DMS79 treated with DMSO at 0.1 percent for 48 hours (cell line): ENCODE data around the gene CA11.
A peak's percentile ranks its signal among the peaks of the same experiment; 100 is the strongest.
"Not testable (repeated sequence)": the region's sequence is repeated elsewhere in the genome, so short reads cannot be mapped to it uniquely, and the experiment has no call there.

Experiments used
- DNase-seq: peaks from one replicate; lab custom pipeline; 2025; lab: John Stamatoyannopoulos, UW

Gene CA11

GRCh38 chr19:48641850-48642249 is 4.1 kb downstream of the CA11 start:
- no peak for DNase-seq

DNA sequence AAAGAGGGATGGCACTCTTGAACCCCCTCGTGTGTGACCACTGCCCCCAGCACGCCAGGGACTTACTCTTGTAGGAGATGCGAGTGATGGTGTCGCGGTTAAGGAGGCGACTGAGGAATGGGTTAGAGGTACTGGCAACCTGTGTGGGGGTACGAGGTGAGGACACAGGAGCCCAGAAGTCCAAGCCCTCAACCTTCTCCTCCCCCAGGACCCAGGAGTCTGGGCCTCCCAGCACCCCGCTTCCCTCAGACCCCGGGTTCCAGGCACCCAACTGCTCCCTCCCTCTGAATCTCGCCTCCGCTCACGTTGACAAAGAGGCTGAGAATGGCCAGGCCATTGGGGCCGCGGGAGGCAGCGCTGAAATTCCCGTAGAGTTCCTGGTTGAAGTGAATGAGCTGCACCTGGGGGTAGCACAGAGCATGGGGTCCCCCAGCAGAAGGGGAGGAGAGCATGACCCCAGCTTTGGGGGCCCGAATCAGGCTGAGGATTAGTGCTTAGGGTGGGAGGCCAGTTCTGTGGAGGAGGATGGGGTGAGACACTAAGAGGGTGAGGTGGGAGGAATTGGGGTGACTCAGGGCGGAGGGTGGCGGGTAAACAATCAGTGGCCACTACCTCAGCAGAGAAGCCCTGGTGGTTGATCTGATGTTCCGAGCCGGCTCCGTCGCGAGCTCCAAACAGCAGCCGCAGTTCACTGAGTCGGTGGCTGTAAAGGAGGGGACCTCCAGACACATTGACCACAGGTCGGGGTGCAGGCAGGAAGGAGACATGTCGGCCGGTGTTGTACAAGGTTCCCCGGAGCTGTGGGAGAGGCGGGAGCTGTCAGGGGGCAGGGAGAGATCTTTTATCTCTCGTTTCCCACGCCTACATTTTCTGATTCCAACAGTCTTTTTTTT is 6.3 kb downstream of the CA11 start:
- no peak for DNase-seq

- DNase-seq: no peak
These were observed 7.1 kb downstream of the CA11 start for GRCh38 chr19:48638831-48639381.

DNA sequence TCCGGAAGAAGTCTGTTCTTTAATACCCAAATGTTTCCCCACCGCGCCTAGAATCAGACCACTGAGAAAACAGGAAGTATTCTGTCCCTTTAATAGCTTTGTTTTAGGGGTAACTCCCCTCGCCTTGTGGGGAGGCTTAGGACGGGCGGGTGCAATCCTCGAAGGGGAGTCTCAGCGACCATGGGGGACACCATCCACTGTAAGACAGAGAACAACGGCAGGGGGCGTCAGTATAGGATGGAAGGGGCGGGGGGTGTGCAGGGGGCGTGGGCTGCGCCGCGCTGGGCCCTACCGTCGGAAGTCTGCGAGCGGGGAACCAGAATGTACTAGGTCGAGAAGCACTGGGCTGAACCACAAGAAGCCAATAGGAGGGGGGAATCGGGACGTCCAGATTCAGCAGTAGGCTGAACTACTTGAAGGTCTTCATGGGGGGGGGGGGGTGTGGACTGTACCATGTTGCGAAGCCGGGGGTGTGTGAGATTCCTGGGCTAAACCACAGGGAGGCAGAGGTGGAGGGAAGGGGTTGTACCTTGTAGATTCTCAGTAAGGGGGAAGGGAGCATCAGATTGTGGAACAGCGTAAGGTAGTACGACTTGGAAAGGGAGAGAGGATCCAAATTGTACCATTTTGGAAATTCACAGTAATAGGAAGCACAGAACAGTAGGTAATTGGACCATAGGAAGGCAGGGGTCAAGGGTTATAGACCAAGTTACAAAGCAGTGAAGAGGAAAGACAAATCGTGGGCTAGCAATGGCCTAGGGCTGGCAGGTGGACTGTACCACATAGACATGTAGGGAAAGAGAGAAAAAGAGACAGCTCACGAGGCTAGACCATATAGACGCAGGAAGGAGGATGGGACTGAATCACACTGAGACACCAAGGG is 7.8 kb downstream of the CA11 start:
- peak; percentile 79 for DNase-seq

GRCh38 chr19:48637449-48637947 is 8.5 kb downstream of the CA11 start:
- DNase-seq: peak; percentile 97

- DNase-seq: no peak
These were observed 9.0 kb downstream of the CA11 start, which contains the start of gene DBP for GRCh38 chr19:48636859-48637448. Gene DBP (minus strand): TSS chr19:48637379. CDS start chr19:48636994, 385 bp downstream.

DNA sequence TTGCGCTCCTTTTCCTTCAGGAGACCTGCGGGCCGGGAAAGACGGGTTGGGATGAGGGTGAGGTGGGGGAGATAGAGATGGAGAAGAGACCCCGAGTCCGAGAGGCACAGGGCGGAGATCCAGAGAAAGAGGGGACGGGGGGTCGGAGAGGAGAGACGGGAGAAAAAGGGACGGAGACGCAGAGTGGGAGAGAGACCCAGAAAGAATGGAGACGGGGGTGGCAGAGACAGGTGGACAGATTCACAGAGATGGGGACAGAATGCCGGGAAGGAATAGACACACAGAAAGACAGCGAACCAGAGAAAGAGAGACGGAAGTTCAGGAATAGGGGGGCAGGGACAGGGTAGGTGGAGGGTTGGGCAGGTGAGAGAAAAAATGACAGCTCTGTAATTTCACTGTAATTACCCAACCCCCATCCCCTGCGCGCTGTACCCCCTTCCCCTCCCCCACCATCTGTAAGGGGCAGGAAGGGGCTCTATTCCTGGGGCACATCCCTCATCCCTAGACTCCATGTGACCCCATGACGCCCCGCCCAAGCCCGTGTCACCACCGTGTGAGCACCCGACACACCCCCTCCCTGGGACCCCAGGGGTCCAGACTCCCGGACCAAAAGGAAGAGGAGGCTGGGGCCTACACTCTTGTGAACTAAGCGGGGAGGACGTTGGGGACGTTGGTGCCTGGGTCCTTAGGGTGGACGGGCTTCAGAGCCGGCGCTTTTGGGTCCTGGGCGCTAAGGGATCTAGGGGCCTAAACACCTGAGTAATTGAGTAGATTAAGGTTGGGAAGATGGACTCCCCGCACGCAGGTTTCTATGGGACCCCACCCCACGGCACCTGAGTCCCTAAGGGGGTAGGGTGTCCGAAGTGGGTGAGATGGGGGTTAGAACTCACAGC is 9.8 kb downstream of the CA11 start:
- DNase-seq: no peak

DNA sequence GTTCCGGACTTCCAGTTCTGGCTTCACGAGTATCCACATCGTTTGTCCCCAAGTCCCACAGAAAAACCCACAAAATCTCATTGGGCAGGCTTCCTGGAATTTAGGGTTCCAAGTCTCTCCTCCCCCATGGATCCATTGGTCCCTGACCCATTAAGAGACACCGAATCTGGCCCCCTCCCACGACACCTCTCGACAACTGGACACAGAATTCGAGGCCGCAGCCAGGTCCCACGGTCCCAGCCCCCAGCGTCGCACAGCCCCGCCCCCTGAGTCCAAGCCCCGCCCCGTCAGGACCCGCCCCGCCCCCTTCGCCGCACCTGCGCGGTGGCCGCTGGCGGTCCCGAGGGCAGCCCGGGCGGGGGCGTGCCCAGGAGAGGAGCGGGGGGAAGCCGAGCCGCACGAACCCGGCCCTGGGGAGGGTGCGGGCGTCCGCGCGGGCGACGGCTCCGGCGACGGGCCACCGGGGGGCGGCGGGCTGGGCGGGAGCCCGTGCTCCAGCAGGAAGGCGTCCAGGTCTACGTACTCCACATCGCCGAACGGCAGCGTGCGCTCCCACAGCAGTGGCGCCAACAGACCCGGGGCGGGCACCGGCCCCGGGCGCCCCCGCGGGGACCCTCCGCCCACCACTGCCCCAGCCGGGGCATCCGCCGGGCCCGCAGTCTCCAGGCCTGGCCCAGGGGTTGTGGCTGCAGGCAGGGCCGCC is 10.6 kb downstream of the CA11 start:
- DNase-seq: peak; percentile 54

DNA sequence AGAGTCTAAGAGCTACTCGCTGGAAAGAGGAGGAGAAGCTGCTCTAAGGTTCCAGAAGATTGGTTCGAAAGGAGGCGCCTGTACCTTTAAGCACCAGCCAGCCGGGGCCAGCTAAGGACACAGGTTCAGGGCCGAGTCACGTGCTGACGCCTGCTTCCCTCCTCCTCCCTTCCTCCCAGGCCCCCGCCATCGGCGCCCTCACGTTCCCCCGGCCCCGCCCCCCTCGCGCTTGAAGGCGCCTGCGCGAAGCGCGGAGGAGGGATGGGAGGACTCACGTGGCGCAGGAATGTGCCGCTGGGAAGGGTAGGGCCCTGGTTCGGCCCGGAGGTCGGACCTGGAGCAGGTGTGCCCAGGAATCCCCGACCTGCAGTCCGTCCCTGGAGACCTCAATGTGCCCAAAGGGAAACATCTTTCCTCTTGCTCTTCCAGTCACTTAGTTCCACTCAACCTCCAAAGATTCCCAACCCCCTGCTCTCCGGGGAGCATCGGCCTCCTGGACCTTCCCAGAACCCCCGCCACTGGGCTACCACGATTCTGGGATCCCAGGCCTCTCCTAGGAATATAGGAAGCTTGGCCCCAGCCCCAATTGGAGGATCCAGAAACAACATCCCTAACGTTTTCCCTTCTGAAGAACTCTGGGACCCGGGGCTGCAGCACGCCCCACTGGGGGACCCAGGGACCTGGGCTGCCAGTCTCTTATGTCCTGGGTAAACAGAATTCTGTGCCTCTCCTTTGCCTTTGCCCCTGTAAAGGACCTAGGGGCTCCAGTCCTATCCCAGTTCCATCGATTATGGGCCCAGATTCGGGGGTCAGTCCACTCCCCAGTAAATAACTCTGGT is 11.3 kb downstream of the CA11 start:
- DNase-seq: peak; percentile 96

DNA sequence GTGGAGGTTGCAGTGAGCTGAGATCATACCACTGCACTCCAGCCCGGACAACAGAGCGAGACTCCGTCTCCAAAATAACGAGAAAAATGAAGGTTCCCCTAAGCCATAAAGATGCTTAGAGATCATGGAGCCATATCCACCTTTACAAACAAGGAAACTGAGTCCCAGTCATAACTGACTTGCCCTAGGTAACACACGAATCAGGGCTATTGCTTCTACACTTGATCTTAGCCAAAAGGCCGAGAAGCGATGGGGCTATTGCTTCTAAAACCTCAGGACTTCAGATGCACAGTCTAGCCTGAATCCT is 12.0 kb downstream of the CA11 start:
- DNase-seq: no peak

DNA sequence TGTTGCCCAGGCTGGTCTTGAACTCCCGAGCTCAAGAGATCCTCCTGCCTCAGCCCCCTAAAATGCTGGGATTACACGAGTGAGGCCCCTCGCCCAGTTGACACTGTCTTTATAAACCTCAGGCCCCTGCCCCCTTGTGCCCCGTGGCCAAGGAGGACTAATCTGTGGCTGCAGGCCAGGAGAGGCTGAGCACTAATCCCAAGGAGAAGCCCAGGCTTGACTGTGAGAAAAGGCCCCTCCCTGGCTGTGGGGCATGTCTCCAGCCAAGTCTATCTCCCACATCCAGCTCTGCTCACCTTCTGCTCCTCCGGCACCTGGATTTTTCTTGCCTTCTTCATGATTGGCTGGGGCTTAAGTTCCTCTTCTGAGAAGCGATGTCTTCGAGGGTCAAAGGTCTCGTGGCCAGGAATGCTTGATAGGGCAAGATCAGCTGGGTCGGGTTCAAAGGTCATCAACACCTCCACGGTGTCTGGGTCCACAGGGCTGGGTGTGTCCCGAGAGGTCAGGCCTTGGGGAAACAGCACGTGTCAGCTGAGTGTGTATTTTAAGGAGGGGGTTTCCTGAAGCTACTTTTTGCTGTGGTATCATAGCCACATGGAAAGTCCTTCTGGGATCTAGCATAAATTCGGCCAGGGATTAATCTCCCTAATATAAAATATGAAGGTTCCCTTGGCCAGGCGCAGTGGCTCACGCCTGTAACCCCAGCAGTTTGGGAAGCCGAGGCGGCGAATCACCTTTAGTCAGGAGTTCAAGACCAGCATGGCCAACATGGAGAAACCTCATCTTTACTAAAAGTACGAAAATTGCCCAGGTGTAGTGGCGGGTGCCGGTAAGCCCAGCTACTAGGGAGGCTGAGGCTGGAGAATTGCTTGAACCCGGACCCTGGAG is 12.6 kb downstream of the CA11 start:
- no peak for DNase-seq

GRCh38 chr19:48632692-48633147 is 13.3 kb downstream of the CA11 start:
- DNase-seq: no peak

DNA sequence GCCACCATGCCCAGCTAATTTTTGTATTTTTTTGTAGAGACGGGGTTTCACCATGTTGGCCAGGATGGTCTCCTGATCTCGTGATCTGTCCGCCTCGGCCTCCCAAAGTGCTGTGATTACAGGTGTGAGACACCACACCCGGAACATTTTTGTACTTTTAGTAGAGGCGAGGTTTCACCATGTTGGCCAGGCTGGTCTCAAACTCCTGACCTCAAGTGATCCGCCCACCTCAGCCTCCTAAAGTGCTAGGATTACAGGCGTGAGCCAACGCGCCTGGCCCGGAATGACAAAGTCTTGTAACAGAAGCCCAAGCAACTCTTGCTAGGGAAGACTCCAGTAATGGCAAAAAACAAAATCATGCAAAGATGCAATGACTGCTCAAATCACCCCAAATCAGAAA is 13.7 kb downstream of the CA11 start:
- not testable (repeated sequence) for DNase-seq

GRCh38 chr19:48631225-48631624 is 14.8 kb downstream of the CA11 start:
- no peak for DNase-seq

- DNase-seq: no peak
These were observed 15.5 kb downstream of the CA11 start for GRCh38 chr19:48630296-48631063.

DNA sequence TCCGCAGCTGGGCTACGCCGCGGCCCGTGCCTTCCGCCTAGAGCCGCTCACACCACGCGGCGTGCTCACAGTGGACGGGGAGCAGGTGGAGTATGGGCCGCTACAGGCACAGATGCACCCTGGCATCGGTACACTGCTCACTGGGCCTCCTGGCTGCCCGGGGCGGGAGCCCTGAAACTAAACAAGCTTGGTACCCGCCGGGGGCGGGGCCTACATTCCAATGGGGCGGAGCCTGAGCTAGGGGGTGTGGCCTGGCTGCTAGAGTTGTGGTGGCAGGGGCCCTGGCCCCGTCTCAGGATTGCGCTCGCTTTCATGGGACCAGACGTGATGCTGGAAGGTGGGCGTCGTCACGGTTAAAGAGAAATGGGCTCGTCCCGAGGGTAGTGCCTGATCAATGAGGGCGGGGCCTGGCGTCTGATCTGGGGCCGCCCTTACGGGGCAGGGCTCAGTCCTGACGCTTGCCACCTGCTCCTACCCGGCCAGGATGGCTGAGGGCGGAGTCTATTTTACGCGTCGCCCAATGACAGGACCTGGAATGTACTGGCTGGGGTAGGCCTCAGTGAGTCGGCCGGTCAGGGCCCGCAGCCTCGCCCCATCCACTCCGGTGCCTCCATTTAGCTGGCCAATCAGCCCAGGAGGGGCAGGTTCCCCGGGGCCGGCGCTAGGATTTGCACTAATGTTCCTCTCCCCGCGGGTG is 16.2 kb downstream of the CA11 start:
- no peak for DNase-seq

DNA sequence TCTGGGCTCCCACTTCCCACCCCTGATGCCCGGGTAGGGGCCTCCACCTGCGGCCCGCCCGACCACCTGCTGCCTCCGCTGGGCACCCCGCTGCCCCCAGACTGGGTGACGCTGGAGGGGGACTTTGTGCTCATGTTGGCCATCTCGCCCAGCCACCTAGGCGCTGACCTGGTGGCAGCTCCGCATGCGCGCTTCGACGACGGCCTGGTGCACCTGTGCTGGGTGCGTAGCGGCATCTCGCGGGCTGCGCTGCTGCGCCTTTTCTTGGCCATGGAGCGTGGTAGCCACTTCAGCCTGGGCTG is 16.7 kb downstream of the CA11 start:
- no peak for DNase-seq
